Lower lobe of right lung (tissue), 2 donors: Measurements from ENCODE around the gene STAB2. TPM values are rescaled to one million over a fixed set of nuclear protein-coding genes. Genes with fewer than 3 reads are reported as not detected.

ENCODE experiments used
- ATAC-seq, 2 donors: fragments of 200-7000 bp; cut with Tn5 transposase; one replicate each; pipeline ENCODE4 v1.9.1; 2020 to 2022; ENCODE audit warnings: mild to moderate bottlenecking in 2 of 2, moderate library complexity in 2 of 2
- DNase-seq: peaks from one replicate; pipeline ENCODE4 v3.0.0-alpha.2; 2020
- H3K27ac ChIP-seq: fragments of 200-600 bp; one replicate; pipeline ENCODE4 v1.8.0; 2022
- H3K27me3 ChIP-seq: fragments of 200-600 bp; one replicate; pipeline ENCODE4 v1.8.0; 2022; ENCODE audit warnings: low read depth
- H3K36me3 ChIP-seq: fragments of 200-600 bp; one replicate; pipeline ENCODE4 v1.8.0; 2022; ENCODE audit warnings: mild to moderate bottlenecking
- H3K4me1 ChIP-seq: fragments of 200-600 bp; one replicate; pipeline ENCODE4 v1.8.0; 2022
- H3K4me3 ChIP-seq: fragments of 200-600 bp; one replicate; pipeline ENCODE4 v1.8.0; 2022; ENCODE audit warnings: mild to moderate bottlenecking
- H3K9me3 ChIP-seq: fragments of 200-600 bp; one replicate; pipeline ENCODE4 v1.8.0; 2022
- CTCF ChIP-seq: fragments of 200-600 bp; IDR thresholded peaks from one replicate; pipeline ENCODE4 v1.8.0; 2022; ENCODE audit warnings: antibody characterized with exemption, mild to moderate bottlenecking
- intact Hi-C: fragments of 100-400 bp; cut with DNase I; formaldehyde crosslinking; loops from one replicate; pipeline ENCODE4 v1.11.0; 2022
- total RNA-seq: library from RNA; stranded (reverse); fragmentation: NEBNext Ultra II Directional; extraction: Animal tissue kit (Norgen Biotek cat#: 25700); gene quantifications from one replicate; pipeline ENCODE4 v1.2.1, GENCODE V29; 2021
- donor health status: DM: no; HTN: yes; CAD: no; lungs with severe emphysema.

STAB2 gene
- total RNA-seq, 1 donor from 2014 or later, result 1.4 TPM

- no peaks in the 10 kb centered on the region for H3K4me1 ChIP-seq
- DNase-seq (no peak), ATAC-seq (peak; percentile 14 to 23)
- H3K36me3 ChIP-seq, result no peaks in the 10 kb centered on the region
- intact Hi-C loops, result no loop called here
- no peaks in the 10 kb centered on the region for H3K9me3 ChIP-seq
- no peak overlapping the region for H3K4me3 ChIP-seq
- no peak overlapping the region for H3K27ac ChIP-seq
- no peak for TF ChIP-seq CTCF
- H3K27me3 ChIP-seq, result no peaks in the 10 kb centered on the region
These were observed 40.2 kb downstream of the STAB2 start for GRCh38 chr12:103627189-103627855.

DNA sequence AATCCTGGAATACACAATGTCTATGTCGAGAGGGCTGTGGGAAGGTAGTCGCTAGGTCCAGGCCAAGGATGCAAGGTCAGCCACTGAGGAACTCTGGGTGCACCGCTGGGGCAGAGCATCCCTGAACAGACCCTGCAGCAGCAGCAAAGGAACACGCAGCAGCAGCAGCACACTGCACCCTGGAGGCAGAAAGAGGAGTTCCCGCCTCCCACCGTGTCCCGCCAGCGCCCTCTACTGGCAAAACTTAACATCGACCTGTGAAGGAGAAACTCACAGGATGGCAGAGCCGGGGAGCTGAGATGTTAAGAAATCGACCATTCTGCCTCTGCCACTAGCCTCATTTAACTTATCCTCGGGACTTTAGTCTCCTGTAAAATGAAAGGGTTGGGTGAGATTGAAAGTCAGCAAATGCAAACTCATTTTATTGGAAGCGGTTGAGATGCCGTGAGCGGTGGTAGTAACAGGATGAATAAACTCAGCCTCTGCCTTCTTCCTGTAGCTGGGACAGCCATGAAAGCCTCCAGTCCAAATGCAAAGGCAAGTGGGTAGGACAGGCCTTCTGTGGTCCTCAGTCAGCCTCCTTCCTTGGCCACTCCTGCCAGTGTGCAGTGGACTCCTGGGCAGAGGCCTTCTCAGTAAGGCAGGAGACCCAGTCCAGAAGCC, 45.6 kb downstream of the STAB2 start:
- peak; percentile 58 for TF ChIP-seq CTCF
- DNase-seq, result peak; percentile 56
- Histone ChIP-seq H3K4me3 (no peak overlapping the region), H3K27me3 (no peaks in the 10 kb centered on the region), H3K9me3 (no peaks in the 10 kb centered on the region), H3K4me1 (no peaks in the 10 kb centered on the region), H3K36me3 (no peaks in the 10 kb centered on the region), H3K27ac (no peak overlapping the region)
- intact Hi-C loops, result no loop called here
- peak; percentile 40 to 62 for ATAC-seq

DNA sequence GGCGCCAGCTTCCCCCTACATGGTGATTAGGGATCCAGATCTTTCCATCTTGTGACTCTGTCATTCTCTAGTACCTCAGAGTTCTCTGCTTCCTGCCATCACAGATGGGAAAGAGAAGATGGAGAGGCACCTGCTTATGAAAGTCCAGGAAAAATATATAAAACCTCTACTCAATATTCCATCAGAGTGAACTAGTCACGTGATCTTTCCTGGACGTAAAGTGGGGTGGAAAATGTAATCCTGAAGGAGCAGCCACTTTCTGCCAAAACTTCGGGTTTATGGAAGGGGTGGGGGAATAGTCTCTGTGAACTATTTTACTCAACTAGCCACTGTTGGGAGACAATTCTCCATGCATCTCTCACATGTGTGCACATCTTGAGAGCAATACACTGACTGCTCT, 47.7 kb downstream of the STAB2 start:
- no peaks in the 10 kb centered on the region for H3K4me1 ChIP-seq
- H3K4me3 ChIP-seq, result no peak overlapping the region
- intact Hi-C loops, result no loop called here
- no peaks in the 10 kb centered on the region for H3K36me3 ChIP-seq
- no peak for TF ChIP-seq CTCF
- DNase-seq (no peak), ATAC-seq (no peak)
- no peaks in the 10 kb centered on the region for H3K9me3 ChIP-seq
- no peaks in the 10 kb centered on the region for H3K27me3 ChIP-seq
- no peak overlapping the region for H3K27ac ChIP-seq

DNA sequence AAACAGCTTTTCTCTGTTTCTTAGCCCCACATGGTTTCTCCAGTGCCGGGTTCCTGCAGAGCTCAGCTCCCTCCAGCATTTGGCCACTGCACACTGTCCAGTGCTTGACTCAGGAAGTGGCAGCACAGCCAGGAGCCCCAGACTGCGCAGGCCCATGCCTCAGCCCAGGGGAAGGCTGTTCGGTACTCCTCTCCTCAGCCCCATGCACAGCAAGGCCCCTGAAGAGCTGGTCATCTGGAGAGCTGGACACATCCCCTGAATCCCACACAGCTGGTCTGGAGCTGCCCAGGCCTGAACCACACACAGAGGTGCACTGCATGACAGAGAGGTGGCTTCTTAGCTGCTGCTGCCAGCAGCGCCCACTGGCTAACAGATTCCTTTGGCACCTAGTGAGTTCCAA, 48.3 kb downstream of the STAB2 start:
- no peak overlapping the region for H3K4me3 ChIP-seq
- no peaks in the 10 kb centered on the region for H3K36me3 ChIP-seq
- intact Hi-C loops, result no loop called here
- no peaks in the 10 kb centered on the region for H3K9me3 ChIP-seq
- DNase-seq (no peak), ATAC-seq (peak in 1 of 2 donors; percentile 56)
- no peak overlapping the region for H3K27ac ChIP-seq
- H3K4me1 ChIP-seq, result no peaks in the 10 kb centered on the region
- TF ChIP-seq CTCF, result no peak
- no peaks in the 10 kb centered on the region for H3K27me3 ChIP-seq

- no peaks in the 10 kb centered on the region for H3K9me3 ChIP-seq
- intact Hi-C loops, result no loop called here
- DNase-seq (no peak), ATAC-seq (no peak)
- H3K36me3 ChIP-seq, result no peaks in the 10 kb centered on the region
- H3K27ac ChIP-seq, result no peak overlapping the region
- TF ChIP-seq CTCF, result no peak
- no peaks in the 10 kb centered on the region for H3K4me1 ChIP-seq
- H3K4me3 ChIP-seq, result no peak overlapping the region
- H3K27me3 ChIP-seq, result no peaks in the 10 kb centered on the region
These were observed 49.9 kb downstream of the STAB2 start for GRCh38 chr12:103637021-103637420.
